Measurements from ENCODE around the gene KCNAB2.

KCNAB2 gene

DNA sequence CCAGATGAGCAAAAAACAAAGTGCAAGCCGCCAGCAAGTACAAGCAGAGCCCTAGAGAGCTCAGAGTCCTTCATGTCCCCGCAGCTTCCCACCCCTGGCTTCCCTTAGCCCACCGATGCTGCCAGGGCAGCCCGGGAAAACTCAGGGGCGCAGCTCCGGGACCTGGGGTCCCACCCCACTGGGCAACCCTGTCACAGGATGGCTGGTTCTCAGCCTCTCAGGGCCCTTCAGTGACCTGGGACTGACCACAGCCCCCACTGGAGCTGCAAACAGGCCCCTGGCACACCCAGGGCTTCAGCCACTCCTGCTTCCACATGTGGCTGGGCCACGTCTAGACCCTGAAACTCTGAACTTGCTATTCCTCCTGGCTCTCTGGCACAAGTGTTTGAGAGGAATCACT lies 84.9 kb downstream of the KCNAB2 start:
- Histone ChIP-seq H3K4me3 (replicated peaks; ENCODE audit: insufficient read depth, low read length) (no peak overlapping the region), H3K27ac (replicated peaks) (no peak overlapping the region), H3K27me3 (ENCODE audit: insufficient read depth, poor library complexity, severe bottlenecking) (no peaks in the 10 kb centered on the region)
- no peak for DNase-seq (ENCODE audit: low read depth in 1 of 2, low spot score in 1 of 2)
- TF ChIP-seq, protein P1, sequence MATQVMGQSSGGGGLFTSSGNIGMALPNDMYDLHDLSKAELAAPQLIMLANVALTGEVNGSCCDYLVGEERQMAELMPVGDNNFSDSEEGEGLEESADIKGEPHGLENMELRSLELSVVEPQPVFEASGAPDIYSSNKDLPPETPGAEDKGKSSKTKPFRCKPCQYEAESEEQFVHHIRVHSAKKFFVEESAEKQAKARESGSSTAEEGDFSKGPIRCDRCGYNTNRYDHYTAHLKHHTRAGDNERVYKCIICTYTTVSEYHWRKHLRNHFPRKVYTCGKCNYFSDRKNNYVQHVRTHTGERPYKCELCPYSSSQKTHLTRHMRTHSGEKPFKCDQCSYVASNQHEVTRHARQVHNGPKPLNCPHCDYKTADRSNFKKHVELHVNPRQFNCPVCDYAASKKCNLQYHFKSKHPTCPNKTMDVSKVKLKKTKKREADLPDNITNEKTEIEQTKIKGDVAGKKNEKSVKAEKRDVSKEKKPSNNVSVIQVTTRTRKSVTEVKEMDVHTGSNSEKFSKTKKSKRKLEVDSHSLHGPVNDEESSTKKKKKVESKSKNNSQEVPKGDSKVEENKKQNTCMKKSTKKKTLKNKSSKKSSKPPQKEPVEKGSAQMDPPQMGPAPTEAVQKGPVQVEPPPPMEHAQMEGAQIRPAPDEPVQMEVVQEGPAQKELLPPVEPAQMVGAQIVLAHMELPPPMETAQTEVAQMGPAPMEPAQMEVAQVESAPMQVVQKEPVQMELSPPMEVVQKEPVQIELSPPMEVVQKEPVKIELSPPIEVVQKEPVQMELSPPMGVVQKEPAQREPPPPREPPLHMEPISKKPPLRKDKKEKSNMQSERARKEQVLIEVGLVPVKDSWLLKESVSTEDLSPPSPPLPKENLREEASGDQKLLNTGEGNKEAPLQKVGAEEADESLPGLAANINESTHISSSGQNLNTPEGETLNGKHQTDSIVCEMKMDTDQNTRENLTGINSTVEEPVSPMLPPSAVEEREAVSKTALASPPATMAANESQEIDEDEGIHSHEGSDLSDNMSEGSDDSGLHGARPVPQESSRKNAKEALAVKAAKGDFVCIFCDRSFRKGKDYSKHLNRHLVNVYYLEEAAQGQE (IDR thresholded peaks at IDR 0.05; ENCODE audit: insufficient replicate concordance, low read depth): no peak
- TF ChIP-seq POLR2AphosphoS5 (IDR thresholded peaks at IDR 0.05; ENCODE audit: low read depth): no peak
- TF ChIP-seq SPI1 (IDR thresholded peaks at IDR 0.05; ENCODE audit: borderline replicate concordance, low read depth): no peak
- TF ChIP-seq, protein P2, sequence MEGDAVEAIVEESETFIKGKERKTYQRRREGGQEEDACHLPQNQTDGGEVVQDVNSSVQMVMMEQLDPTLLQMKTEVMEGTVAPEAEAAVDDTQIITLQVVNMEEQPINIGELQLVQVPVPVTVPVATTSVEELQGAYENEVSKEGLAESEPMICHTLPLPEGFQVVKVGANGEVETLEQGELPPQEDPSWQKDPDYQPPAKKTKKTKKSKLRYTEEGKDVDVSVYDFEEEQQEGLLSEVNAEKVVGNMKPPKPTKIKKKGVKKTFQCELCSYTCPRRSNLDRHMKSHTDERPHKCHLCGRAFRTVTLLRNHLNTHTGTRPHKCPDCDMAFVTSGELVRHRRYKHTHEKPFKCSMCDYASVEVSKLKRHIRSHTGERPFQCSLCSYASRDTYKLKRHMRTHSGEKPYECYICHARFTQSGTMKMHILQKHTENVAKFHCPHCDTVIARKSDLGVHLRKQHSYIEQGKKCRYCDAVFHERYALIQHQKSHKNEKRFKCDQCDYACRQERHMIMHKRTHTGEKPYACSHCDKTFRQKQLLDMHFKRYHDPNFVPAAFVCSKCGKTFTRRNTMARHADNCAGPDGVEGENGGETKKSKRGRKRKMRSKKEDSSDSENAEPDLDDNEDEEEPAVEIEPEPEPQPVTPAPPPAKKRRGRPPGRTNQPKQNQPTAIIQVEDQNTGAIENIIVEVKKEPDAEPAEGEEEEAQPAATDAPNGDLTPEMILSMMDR (IDR thresholded peaks at IDR 0.05; ENCODE audit: insufficient read depth, low read length): no peak
- TF ChIP-seq GABPA (IDR thresholded peaks at IDR 0.05; ENCODE audit: low read depth): no peak

DNA sequence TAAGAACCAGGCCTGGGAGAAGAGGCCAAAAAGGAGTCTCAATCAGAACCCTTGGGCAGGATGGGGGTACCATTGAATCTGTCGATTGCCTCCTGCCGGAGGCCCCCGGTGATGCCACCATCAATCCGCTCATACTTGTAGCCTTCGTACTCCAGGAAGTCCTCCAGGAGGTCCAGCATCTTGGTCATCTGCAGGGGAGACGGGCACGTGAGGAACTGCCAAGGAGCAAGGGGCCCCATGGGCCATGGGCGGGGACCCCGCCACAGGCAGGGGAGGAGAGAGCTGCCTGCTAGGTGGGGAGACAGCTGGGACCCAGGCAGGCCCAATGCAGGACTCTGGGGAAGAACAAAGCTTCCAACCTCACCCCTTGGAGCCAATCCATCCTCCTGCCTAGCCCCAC lies 85.9 kb downstream of the KCNAB2 start:
- Histone ChIP-seq H3K4me3 (replicated peaks; ENCODE audit: insufficient read depth, low read length) (no peak overlapping the region), H3K27ac (replicated peaks) (no peak overlapping the region), H3K27me3 (ENCODE audit: insufficient read depth, poor library complexity, severe bottlenecking) (no peaks in the 10 kb centered on the region)
- TF ChIP-seq, protein P2 (IDR thresholded peaks at IDR 0.05; ENCODE audit: insufficient read depth, low read length): no peak
- TF ChIP-seq GABPA (IDR thresholded peaks at IDR 0.05; ENCODE audit: low read depth) (no peak), SPI1 (IDR thresholded peaks at IDR 0.05; ENCODE audit: borderline replicate concordance, low read depth) (no peak), POLR2AphosphoS5 (IDR thresholded peaks at IDR 0.05; ENCODE audit: low read depth) (no peak)
- TF ChIP-seq, protein P1 (IDR thresholded peaks at IDR 0.05; ENCODE audit: insufficient replicate concordance, low read depth): no peak
- no peak for DNase-seq (ENCODE audit: low read depth in 1 of 2, low spot score in 1 of 2)

- TF ChIP-seq POLR2AphosphoS5 (IDR thresholded peaks at IDR 0.05; ENCODE audit: low read depth) (no peak), SPI1 (IDR thresholded peaks at IDR 0.05; ENCODE audit: borderline replicate concordance, low read depth) (no peak), GABPA (IDR thresholded peaks at IDR 0.05; ENCODE audit: low read depth) (no peak)
- TF ChIP-seq, protein P2 (IDR thresholded peaks at IDR 0.05; ENCODE audit: insufficient read depth, low read length): no peak
- TF ChIP-seq, protein P1 (IDR thresholded peaks at IDR 0.05; ENCODE audit: insufficient replicate concordance, low read depth): no peak
- H3K4me3 ChIP-seq (replicated peaks; ENCODE audit: insufficient read depth, low read length): no peak overlapping the region
- no peak for DNase-seq (ENCODE audit: low read depth in 1 of 2, low spot score in 1 of 2)
- no peaks in the 10 kb centered on the region for H3K27me3 ChIP-seq (ENCODE audit: insufficient read depth, poor library complexity, severe bottlenecking)
- no peak overlapping the region for H3K27ac ChIP-seq (replicated peaks)
Observed at GRCh38 chr1:6133146-6133895, 87.6 kb downstream of the KCNAB2 start.

Measured in HL-60 (cell line).